HS-27A (cell line): ENCODE results near the gene TMEM247.
"Not testable (repeated sequence)": the region's sequence is repeated elsewhere in the genome, so short reads cannot be mapped to it uniquely, and the experiment has no call there.

Source experiments
- DNase-seq: peaks from one replicate; pipeline ENCODE4 v3.0.0-alpha.2; 2012; ENCODE audit warnings: low read depth, missing footprints

Gene TMEM247

GRCh38 chr2:46458763-46459500, 20.4 kb upstream of the TMEM247 start:
- DNase-seq = no peak

DNA sequence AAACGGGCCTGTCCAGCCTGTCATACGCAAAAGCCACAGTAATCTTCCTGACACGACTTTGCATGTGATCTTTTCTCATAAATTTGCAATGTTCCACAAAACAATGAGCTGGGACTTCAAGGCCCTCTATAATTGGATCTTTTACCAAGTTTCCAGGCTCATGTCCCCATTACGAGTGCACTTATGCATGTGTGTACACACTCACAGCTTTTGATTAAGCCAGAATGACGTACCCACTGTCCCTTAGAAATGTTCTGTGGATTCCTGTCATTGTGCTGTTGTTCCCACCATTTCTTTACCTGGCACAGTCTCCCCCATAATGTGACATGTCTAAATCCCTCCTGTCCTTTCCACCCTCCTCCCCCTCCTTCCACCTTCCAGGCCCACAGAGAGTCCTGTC, 19.7 kb upstream of the TMEM247 start:
- no peak for DNase-seq

DNA sequence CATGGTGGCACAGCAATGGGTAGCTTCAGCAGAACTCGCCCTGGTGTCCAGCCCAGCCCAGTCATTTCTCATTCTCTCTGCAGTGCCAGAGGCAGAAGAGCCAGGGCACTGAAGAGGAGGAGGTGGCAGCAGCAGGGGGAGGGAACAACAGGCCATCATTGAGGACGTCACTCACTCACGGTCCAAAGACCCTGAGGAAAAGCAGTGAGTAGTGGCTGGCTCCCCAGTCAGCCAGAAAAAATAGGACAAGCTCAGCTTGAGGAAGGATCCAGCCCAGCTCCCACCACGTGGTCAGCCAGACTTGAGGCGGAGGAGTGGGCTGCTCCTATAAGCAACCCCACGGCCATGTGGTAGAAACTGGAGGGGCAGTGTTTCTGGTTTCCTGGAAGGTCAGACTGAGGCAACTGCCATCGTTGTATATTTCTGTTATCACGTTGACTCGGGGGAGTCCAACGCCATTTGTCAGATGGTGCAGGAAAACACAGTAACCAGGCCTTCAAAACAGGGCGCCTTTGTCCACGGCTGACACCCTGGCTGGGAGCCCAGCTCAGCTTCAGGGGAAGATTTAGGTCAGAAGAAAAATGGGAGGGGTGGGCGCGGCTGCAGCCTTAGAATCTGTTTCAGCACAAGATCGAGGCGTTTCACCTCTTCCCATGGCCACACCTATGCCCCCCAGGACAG, 19.0 kb upstream of the TMEM247 start:
- no peak for DNase-seq

- peak; percentile 30 for DNase-seq
Observed at GRCh38 chr2:46461011-46461674, 18.2 kb upstream of the TMEM247 start.

DNA sequence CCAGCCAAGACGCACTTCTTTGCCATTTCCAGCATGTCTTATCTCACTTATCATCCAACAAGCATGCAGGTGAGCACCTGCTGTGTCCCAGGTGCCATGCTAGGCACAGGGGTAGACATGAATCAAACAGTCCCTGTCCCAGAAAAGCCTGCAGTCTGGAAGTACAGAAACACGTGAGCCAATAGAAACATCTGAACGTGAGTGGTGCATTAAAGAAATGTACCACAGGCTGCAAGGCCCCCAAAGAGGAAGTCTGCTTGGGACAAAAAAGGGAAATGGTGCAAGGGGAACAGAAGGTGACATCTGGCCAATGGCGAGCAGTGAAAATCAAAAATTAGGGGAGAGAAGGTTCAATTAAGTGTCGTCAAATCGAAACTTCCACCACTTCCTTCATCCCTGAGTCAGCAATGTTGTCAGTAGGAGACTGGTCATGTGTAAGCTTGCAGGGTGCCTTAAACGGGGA, 17.6 kb upstream of the TMEM247 start:
- no peak for DNase-seq

DNA sequence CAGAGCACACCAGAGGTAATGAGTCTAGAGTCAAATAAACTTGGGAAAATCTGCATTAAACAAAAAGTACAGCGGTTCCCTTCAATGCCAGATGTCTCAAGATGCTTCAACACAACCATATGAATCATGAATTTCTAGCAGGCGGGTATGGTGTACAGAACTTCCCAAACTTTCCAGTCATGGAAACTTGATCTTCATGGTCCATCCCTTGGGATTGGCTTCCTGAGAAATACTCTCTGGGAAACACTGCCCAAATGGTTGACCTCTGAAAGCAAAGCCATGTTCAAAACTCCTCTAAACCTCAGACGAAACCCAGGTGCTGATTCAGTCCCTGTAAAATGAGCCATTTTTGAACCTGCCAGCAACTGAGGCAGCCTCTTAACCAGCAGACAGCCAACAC, 16.4 kb upstream of the TMEM247 start:
- no peak for DNase-seq

DNA sequence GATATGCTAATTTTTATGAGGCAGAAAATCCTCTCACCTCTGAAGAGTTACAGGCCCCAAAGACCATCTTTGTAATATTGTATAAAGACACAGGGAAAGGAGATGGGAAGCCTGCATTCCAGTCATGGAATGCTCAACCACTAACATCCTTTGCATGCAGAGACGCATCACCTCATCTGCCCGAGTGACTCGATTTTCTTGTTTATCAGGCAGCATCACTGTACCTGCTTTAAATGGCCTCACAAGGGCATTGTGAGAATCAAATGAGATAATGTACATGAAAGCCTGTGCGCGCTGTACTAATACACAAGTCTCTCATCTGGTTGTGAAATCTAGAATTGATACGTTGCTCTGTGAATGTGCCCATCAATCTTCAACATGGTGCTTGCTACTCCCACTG, 10.2 kb upstream of the TMEM247 start:
- no peak for DNase-seq

DNA sequence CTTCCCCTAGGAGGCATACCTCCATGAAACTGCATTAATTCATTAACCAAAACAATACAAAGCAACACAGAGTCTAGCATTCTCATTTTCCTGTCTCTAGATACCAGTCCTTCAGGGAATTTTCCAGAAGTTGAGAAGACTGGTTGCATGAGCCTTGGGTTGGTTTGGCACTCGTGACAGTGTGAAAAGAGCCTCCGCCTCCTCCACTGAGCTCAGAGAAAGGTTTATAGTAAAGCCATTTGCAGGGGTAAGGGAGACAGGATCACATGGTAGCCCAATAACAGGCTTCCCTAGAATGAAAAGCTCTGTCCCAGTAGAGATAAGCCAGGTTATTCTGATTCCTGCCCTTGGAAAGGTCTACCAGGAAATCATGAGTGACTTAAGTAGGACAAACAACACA, 9.7 kb upstream of the TMEM247 start:
- no peak for DNase-seq

DNA sequence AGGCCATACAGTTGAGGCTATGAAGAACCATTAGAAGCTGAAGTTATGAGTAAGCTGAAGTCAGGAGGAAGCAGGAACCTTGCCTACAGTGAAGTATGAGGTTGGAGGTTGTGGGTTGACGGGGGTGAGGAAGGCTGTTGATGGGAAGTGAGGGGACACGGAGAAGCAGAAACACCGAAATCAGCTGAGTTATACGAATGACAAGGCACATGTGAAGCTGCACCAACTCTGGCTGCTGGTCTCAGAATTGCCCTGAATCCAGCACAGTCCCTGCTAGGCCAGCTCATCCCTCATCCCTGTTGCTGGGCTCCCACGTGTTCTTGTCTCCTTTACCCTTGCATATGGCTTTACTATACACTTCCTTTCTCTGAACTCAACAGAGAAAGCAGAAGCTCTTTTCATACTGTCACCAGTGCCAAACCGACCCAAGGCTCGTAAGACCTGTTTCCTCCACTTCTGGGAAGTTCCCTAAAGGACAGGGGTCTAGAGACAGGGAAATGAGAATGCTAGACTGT, 9.2 kb upstream of the TMEM247 start:
- no peak for DNase-seq

- DNase-seq = no peak
Observed at GRCh38 chr2:46471019-46471583, 8.3 kb upstream of the TMEM247 start.

DNA sequence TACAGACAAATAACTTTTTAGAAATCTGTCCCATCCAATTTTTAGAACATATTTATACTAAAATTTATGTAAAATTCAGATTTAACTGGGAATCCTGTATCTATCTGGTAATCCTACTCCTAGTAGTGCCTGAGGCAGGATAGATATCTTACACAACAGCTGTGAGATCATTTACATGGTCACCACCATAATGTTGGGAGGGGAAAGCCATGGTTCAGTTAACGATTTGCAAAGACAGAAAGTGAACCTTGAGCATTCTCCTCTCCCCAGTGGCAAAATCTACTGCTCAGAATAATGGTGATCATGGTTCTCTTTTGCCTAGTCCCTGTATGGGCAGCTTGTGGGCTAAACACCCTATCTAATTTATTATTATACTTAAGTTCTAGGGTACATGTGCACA, 7.7 kb upstream of the TMEM247 start:
- no peak for DNase-seq

GRCh38 chr2:46472165-46472564, 7.2 kb upstream of the TMEM247 start:
- DNase-seq = not testable (repeated sequence)

DNA sequence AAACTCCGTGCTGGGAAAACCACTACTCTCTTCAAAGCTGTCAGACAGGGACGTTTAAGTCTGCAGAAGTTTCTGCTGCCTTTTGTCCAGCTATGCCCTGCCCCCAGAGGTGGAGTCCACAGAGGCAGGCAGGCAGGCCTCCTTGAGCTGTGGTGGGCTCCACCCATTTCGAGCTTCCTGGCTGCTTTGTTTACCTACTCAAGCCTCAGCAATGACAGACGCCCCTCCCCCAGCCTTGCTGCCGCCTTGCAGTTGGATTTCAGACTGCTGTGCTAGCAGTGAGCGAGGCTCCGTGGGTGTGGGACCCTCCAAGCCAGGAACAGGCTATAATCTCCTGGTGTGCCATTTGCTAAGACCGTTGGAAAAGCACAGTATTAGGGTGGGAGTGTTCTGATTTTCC, 1.9 kb upstream of the TMEM247 start:
- not testable (repeated sequence) for DNase-seq

GRCh38 chr2:46477925-46478324, 1.4 kb upstream of the TMEM247 start:
- DNase-seq = no peak

DNA sequence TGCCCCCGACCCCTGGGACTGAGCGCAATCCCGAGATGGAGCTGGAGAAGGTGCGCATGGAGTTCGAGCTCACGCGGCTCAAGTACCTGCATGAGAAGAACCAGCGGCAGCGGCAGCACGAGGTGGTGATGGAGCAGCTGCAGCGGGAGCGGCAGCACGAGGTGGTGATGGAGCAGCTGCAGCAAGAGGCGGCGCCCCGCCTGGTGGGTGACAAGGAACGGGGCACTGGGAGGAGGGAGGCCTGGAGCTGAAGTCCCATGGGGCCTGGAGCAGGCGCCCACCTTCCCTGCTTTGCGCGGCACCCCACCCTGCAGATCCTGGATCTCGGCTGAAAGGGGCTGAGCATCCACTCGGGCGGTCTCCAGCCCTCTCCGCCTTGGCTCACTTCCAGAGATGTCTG, 1.2 kb downstream of the TMEM247 start:
- DNase-seq = no peak

- DNase-seq = no peak
Observed at GRCh38 chr2:46481198-46482193, 2.1 kb downstream of the TMEM247 start.

DNA sequence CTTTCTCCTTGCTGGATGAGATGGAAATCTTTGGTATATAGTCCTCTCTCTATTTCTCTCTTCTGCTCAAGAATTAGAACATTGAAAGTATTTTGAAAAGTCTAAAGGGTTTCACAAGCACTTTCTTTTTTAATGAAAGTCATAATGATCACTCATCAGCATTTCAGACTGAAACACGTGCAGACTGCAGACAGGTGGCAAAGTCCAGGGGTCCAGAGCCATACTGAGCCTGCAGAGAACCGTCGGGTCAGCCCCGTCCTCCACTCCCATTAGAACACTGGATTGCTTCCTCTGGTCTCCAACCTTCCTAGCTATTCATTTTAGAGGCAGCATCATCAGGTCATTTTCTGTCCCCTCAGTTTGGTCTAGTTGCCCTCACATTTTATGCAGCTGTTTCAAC, 3.1 kb downstream of the TMEM247 start:
- DNase-seq = no peak

- no peak for DNase-seq
Observed at GRCh38 chr2:46485002-46485401, 5.6 kb downstream of the TMEM247 start.

- no peak for DNase-seq
Observed at GRCh38 chr2:46486436-46486835, 7.1 kb downstream of the TMEM247 start.

DNA sequence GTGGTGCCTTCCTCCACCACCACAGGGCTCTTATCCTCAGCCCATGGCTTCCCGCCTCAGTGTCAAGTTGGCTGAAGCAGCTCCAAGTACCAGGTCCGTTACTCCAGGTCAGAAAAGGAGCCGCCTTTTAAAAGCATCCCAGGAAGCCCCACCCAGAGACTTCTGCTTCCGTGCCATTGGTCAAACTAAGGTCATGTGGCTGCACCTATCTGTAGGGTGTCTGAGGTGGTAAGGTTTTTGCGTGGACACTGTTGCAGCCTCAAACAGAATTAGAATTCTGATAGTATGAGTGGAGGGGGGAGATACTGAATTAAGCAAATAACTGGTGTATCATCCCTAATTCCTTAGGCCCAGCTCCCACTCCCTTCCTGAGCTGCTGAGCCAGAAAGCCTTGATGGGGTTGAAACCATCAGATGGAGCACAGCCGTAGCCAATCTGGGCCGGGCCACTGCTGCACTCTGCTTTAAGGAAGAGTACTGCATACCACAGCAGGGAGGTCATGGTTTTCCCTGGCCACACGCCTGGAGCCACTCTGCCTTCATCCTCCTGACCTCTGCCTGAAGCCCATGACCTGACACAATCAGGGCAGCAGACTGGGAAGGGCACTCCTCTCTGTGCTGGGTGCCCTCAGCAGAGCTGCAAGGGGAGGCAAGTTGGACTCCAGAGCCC, 8.4 kb downstream of the TMEM247 start:
- DNase-seq = peak; percentile 50

- DNase-seq = no peak
Observed at GRCh38 chr2:46488389-46488788, 9.0 kb downstream of the TMEM247 start.
